ENCODE results near the gene CSRP2. TPM values are rescaled to one million over a fixed set of nuclear protein-coding genes. Genes with fewer than 3 reads are reported as not detected.

Gene CSRP2
- total RNA-seq, 1 experiment from 2014 or later, result 46.6 TPM

DNA sequence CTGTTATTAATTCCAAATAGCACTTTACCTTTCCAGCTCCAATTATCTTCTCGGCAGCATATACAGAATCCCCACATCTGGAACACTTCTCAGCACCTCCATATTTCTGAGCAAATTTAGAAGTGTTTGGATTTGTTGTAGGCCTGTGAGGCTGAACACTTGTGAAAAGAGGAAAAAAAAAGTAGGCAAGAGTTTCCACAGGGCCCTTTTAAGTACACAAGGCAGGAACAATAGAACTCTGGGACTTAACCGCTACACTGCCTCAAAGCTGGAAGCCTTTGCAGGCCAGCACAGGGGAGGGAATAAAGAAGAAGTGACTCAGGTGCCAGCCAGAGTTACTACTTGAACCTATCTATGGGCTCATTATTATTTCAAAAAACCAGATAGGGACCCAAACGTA lies 18.6 kb downstream of the CSRP2 start:
- intact Hi-C loops (cut with micrococcal nuclease; ENCODE audit: unreplicated experiment), result no loop called here

DNA sequence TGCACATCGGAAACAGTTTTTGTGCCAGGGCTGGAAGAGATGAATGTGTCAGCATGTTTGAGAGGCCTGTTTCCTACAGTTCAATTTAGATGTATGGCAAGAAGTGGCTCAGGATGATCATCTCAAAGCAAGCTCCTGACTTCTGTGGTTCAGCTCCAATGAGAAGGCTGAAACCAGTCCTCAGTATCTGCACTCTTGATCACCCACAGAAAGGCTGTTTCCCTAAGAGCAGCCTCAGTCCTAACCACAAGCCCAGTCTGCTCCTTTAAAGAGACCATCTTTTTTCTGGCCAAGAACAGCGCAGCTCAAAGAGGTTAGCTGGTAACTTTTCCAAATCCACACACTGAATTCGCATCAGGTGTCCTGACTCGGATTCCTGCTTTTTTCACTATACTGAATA lies 19.2 kb downstream of the CSRP2 start:
- no TSS peak for BruUV-seq (replicated peaks)
- TF ChIP-seq, protein P1, sequence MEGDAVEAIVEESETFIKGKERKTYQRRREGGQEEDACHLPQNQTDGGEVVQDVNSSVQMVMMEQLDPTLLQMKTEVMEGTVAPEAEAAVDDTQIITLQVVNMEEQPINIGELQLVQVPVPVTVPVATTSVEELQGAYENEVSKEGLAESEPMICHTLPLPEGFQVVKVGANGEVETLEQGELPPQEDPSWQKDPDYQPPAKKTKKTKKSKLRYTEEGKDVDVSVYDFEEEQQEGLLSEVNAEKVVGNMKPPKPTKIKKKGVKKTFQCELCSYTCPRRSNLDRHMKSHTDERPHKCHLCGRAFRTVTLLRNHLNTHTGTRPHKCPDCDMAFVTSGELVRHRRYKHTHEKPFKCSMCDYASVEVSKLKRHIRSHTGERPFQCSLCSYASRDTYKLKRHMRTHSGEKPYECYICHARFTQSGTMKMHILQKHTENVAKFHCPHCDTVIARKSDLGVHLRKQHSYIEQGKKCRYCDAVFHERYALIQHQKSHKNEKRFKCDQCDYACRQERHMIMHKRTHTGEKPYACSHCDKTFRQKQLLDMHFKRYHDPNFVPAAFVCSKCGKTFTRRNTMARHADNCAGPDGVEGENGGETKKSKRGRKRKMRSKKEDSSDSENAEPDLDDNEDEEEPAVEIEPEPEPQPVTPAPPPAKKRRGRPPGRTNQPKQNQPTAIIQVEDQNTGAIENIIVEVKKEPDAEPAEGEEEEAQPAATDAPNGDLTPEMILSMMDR (conservative IDR thresholded peaks at IDR 0.05; ENCODE audit: low read depth, low read length), result no peak
- ChIA-PET CTCF (no interaction called here), POLR2A (ENCODE audit: low non-redundant PET) (no interaction called here)
- no peak for DNase-seq (ENCODE audit: low spot score)
- intact Hi-C loops (cut with micrococcal nuclease; ENCODE audit: unreplicated experiment), result no loop called here
- Histone ChIP-seq H3K36me3 (ENCODE audit: insufficient read depth, low read length, poor library complexity, severe bottlenecking) (no peaks in the 10 kb centered on the region), H3K27me3 (replicated peaks; ENCODE audit: insufficient read depth, low read depth, low read length, poor library complexity) (no peaks in the 10 kb centered on the region), H3K27ac (ENCODE audit: low read depth, low read length, poor library complexity, severe bottlenecking) (no peak overlapping the region), H3K4me1 (ENCODE audit: insufficient read depth, low read length, poor library complexity, severe bottlenecking) (no peaks in the 10 kb centered on the region), H3K4me3 (ENCODE audit: low read depth, low read length, poor library complexity, severe bottlenecking) (no peak overlapping the region), H3K9me3 (ENCODE audit: low read depth, low read length, poor library complexity, severe bottlenecking) (no peaks in the 10 kb centered on the region)

More for the DNA sequence above, 18.6 kb downstream of the CSRP2 start:
- no peak for TF ChIP-seq EZH2 (IDR thresholded peaks at IDR 0.05; ENCODE audit: borderline replicate concordance, low read depth, low read length, poor library complexity, severe bottlenecking)
- Histone ChIP-seq H3K27ac (ENCODE audit: low read depth, low read length, poor library complexity, severe bottlenecking) (no peak overlapping the region), H3K36me3 (ENCODE audit: insufficient read depth, low read length, poor library complexity, severe bottlenecking) (no peaks in the 10 kb centered on the region), H3K9me3 (ENCODE audit: low read depth, low read length, poor library complexity, severe bottlenecking) (no peaks in the 10 kb centered on the region), H3K4me3 (ENCODE audit: low read depth, low read length, poor library complexity, severe bottlenecking) (no peak overlapping the region), H3K4me1 (ENCODE audit: insufficient read depth, low read length, poor library complexity, severe bottlenecking) (no peaks in the 10 kb centered on the region), H3K27me3 (replicated peaks; ENCODE audit: insufficient read depth, low read depth, low read length, poor library complexity) (no peaks in the 10 kb centered on the region)
- no TSS peak for BruUV-seq (replicated peaks)
- CTCF ChIA-PET, result no interaction called here
- POLR2A ChIA-PET (ENCODE audit: low non-redundant PET), result no interaction called here
- no peak for DNase-seq (ENCODE audit: low spot score)

DNA sequence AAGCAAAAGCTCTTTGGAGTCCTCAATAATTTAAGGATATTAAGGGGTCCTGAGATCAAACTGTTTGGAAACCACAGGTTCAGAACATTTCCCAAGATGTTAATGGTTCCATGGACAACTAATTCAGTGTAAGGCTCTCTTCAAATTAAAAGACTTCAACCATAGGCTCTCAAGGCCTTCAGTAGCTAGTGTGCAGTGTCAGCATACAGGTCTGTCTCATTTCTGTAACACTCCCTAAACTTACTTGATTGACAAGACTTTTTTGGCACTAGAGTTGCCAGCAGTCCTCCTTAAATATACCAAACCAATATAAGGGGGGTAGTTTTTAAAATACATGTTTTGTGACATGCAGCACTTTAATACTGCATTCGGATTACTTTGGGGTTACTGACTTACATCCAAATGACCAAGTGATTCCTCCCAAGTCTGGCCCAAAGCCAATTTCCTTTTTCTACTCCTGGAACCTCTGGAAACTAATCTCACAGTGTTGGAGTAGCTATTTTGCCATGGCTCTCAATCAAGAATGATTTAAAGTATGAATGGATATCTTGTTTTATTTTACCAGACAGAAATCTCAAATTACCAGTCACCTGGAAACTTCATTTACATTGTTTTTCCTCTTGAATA lies 22.7 kb downstream of the CSRP2 start:
- Histone ChIP-seq H3K4me1 (ENCODE audit: insufficient read depth, low read length, poor library complexity, severe bottlenecking) (no peaks in the 10 kb centered on the region), H3K4me3 (ENCODE audit: low read depth, low read length, poor library complexity, severe bottlenecking) (no peak overlapping the region), H3K9me3 (ENCODE audit: low read depth, low read length, poor library complexity, severe bottlenecking) (no peaks in the 10 kb centered on the region), H3K27ac (ENCODE audit: low read depth, low read length, poor library complexity, severe bottlenecking) (no peak overlapping the region), H3K36me3 (ENCODE audit: insufficient read depth, low read length, poor library complexity, severe bottlenecking) (peaks cover 7% of the 10 kb centered on the region), H3K27me3 (replicated peaks; ENCODE audit: insufficient read depth, low read depth, low read length, poor library complexity) (no peaks in the 10 kb centered on the region)
- CTCF ChIA-PET, result no interaction called here
- POLR2A ChIA-PET (ENCODE audit: low non-redundant PET), result no interaction called here
- intact Hi-C loops (cut with micrococcal nuclease; ENCODE audit: unreplicated experiment), result no loop called here
- no TSS peak for BruUV-seq (replicated peaks)
- TF ChIP-seq EZH2 (IDR thresholded peaks at IDR 0.05; ENCODE audit: borderline replicate concordance, low read depth, low read length, poor library complexity, severe bottlenecking), result no peak
- TF ChIP-seq, protein P1 (conservative IDR thresholded peaks at IDR 0.05; ENCODE audit: low read depth, low read length), result no peak
- DNase-seq (ENCODE audit: low spot score), result no peak

DNA sequence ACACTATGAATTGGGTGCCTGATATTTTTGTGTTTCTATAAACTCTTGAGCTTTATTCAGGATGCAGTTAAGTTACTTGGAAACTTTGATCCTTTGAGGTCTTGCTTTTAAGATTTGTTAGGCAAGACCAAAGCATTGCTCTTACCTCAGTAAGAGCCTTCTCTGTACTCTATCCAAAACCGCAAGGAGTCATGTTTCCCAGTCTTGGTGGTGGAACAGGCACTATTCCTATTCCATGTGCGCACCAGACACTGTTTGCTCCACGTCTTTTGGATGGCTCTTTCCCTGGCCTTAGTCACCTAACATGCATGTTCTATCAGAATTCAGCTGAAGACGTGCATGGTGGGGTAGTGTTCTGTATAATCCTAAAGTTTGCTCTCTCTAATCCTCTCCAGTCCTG lies 23.5 kb downstream of the CSRP2 start:
- Histone ChIP-seq H3K9me3 (ENCODE audit: low read depth, low read length, poor library complexity, severe bottlenecking) (no peaks in the 10 kb centered on the region), H3K36me3 (ENCODE audit: insufficient read depth, low read length, poor library complexity, severe bottlenecking) (peaks cover 7% of the 10 kb centered on the region), H3K4me1 (ENCODE audit: insufficient read depth, low read length, poor library complexity, severe bottlenecking) (no peaks in the 10 kb centered on the region), H3K27ac (ENCODE audit: low read depth, low read length, poor library complexity, severe bottlenecking) (no peak overlapping the region), H3K27me3 (replicated peaks; ENCODE audit: insufficient read depth, low read depth, low read length, poor library complexity) (no peaks in the 10 kb centered on the region), H3K4me3 (ENCODE audit: low read depth, low read length, poor library complexity, severe bottlenecking) (no peak overlapping the region)
- no peak for TF ChIP-seq EZH2 (IDR thresholded peaks at IDR 0.05; ENCODE audit: borderline replicate concordance, low read depth, low read length, poor library complexity, severe bottlenecking)
- TF ChIP-seq, protein P1 (conservative IDR thresholded peaks at IDR 0.05; ENCODE audit: low read depth, low read length), result no peak
- BruUV-seq (replicated peaks), result no TSS peak
- intact Hi-C loops (cut with micrococcal nuclease; ENCODE audit: unreplicated experiment), result no loop called here
- CTCF ChIA-PET, result no interaction called here
- no peak for DNase-seq (ENCODE audit: low spot score)
- POLR2A ChIA-PET (ENCODE audit: low non-redundant PET), result no interaction called here

Measured in A673 (cell line).